ENCODE data around the gene SPSB3. TPM values are rescaled to one million over a fixed set of nuclear protein-coding genes. Genes with fewer than 3 reads are reported as not detected.

SPSB3 gene
- total and polyA plus RNA-seq, 2 donors (not counting 1 experiment from before 2014, with no cell fraction given): 9.6 to 32.7 TPM

DNA sequence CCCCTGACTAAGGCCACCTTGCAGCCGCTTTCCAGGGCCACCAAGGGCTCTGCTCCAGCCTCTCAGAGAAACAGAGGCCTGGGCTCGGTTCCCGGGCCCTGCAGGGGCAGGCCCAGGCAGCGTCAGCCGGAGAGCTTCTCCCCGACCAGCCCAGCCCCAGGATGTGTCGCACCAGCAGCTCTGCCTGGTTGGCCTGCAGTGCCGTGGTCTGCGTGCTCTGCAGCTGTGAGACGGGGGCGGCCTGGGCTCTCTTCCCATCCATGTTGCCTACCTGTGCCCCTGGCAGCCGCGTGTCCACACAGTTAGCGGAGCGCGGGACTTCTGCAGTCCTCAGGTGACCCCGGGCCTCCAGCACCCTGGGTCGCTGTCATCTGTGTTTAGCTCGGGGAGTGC is 6.3 kb upstream of the SPSB3 start:
- no peaks in the 10 kb centered on the region for H3K9me3 ChIP-seq (ENCODE audit: control insufficient read depth, insufficient read depth, low read depth, low read length)
- no peak overlapping the region for H3K4me3 ChIP-seq (replicated peaks in 1 of 4; ENCODE audit: control extremely low read depth in 1 of 4, insufficient read depth in 1 of 4, low read depth in 3 of 4, low read length in 4 of 4)
- H3K36me3 ChIP-seq (ENCODE audit: control insufficient read depth, insufficient read depth, low read length): peaks cover 20% of the 10 kb centered on the region
- peaks cover 26% of the 10 kb centered on the region for H3K79me2 ChIP-seq (ENCODE audit: control insufficient read depth, insufficient read depth, low read length)
- H2AFZ ChIP-seq (ENCODE audit: low read length): no peak overlapping the region
- DNase-seq (ENCODE audit: low read depth in 2 of 2): no peak
- TF ChIP-seq CTCF (conservative IDR thresholded peaks at IDR 0.05 in 1 of 2, IDR thresholded peaks at IDR 0.05 in 1 of 2; ENCODE audit: low read depth in 1 of 2, low read length in 2 of 2) (no peak), EZH2 (IDR thresholded peaks at IDR 0.05; ENCODE audit: low read length, missing control alignments) (no peak)
- no peaks in the 10 kb centered on the region for H3K27me3 ChIP-seq (ENCODE audit: control insufficient read depth, insufficient read depth, low read length)
- H3K9ac ChIP-seq (ENCODE audit: insufficient read depth, low read length): no peak overlapping the region
- H3K4me2 ChIP-seq (ENCODE audit: extremely low read depth, insufficient read depth, low read length): no peak overlapping the region
- no peak overlapping the region for H3K27ac ChIP-seq (ENCODE audit: insufficient read depth, low read length)
- H4K20me1 ChIP-seq (ENCODE audit: control insufficient read depth, extremely low read depth, insufficient read depth, low read length): no peaks in the 10 kb centered on the region
- H3K4me1 ChIP-seq (ENCODE audit: control insufficient read depth, extremely low read depth, insufficient read depth, low read length): peaks cover 2% of the 10 kb centered on the region

GRCh38 chr16:1788095-1788707 is 5.8 kb upstream of the SPSB3 start:
- no peaks in the 10 kb centered on the region for H3K27me3 ChIP-seq (ENCODE audit: control insufficient read depth, insufficient read depth, low read length)
- TF ChIP-seq EZH2 (IDR thresholded peaks at IDR 0.05; ENCODE audit: low read length, missing control alignments): no peak
- no peak for TF ChIP-seq CTCF (conservative IDR thresholded peaks at IDR 0.05 in 1 of 2, IDR thresholded peaks at IDR 0.05 in 1 of 2; ENCODE audit: low read depth in 1 of 2, low read length in 2 of 2)
- H3K4me3 ChIP-seq (replicated peaks in 1 of 4; ENCODE audit: control extremely low read depth in 1 of 4, insufficient read depth in 1 of 4, low read depth in 3 of 4, low read length in 4 of 4): no peak overlapping the region
- no peak overlapping the region for H3K4me2 ChIP-seq (ENCODE audit: extremely low read depth, insufficient read depth, low read length)
- H3K36me3 ChIP-seq (ENCODE audit: control insufficient read depth, insufficient read depth, low read length): peaks cover 20% of the 10 kb centered on the region
- H4K20me1 ChIP-seq (ENCODE audit: control insufficient read depth, extremely low read depth, insufficient read depth, low read length): no peaks in the 10 kb centered on the region
- no peak overlapping the region for H3K9ac ChIP-seq (ENCODE audit: insufficient read depth, low read length)
- no peak overlapping the region for H3K27ac ChIP-seq (ENCODE audit: insufficient read depth, low read length)
- peaks cover 2% of the 10 kb centered on the region for H3K4me1 ChIP-seq (ENCODE audit: control insufficient read depth, extremely low read depth, insufficient read depth, low read length)
- no peak for DNase-seq (ENCODE audit: low read depth in 2 of 2)
- no peak overlapping the region for H2AFZ ChIP-seq (ENCODE audit: low read length)
- no peaks in the 10 kb centered on the region for H3K9me3 ChIP-seq (ENCODE audit: control insufficient read depth, insufficient read depth, low read depth, low read length)
- peaks cover 29% of the 10 kb centered on the region for H3K79me2 ChIP-seq (ENCODE audit: control insufficient read depth, insufficient read depth, low read length)

DNA sequence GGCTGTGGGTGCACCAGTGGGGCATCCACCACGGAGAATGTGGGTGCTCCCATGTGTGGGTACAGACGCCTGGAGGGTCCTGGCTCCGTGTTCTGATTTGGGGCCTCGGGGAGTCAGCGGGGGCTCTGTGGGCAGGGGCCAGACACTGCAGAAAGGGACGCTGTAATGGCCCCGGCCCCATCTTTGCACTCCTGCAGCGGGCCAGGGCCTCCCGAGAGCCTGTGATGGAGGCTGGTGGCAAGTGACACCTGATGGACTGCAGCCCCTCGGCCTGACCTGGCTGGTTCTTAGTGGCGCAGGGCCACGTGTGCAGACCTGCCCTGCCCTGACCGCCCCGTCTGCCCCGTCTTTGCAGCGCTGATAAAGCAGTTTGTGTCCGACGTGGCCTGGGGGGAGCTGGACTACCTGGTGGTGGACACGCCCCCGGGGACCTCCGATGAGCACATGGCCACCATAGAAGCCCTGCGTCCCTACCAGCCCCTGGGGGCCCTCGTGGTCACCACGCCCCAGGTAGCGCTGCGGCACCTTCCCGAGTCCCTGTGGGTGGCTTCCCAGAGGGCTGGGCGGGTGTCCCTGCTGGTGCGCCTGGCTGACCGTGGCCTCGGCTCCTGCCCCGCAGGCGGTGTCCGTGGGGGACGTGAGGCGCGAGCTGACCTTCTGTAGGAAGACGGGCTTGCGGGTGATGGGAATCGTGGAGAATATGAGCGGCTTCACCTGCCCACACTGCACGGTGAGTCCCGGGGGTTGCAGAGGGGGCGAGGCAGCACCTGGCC is 5.1 kb upstream of the SPSB3 start:
- Histone ChIP-seq H4K20me1 (ENCODE audit: control insufficient read depth, extremely low read depth, insufficient read depth, low read length) (no peaks in the 10 kb centered on the region), H3K4me3 (replicated peaks in 1 of 4; ENCODE audit: control extremely low read depth in 1 of 4, insufficient read depth in 1 of 4, low read depth in 3 of 4, low read length in 4 of 4) (no peak overlapping the region), H3K27me3 (ENCODE audit: control insufficient read depth, insufficient read depth, low read length) (no peaks in the 10 kb centered on the region), H3K9ac (ENCODE audit: insufficient read depth, low read length) (no peak overlapping the region), H3K4me1 (ENCODE audit: control insufficient read depth, extremely low read depth, insufficient read depth, low read length) (peaks cover 2% of the 10 kb centered on the region), H3K9me3 (ENCODE audit: control insufficient read depth, insufficient read depth, low read depth, low read length) (no peaks in the 10 kb centered on the region), H3K79me2 (ENCODE audit: control insufficient read depth, insufficient read depth, low read length) (peaks cover 29% of the 10 kb centered on the region), H3K27ac (ENCODE audit: insufficient read depth, low read length) (no peak overlapping the region), H3K36me3 (ENCODE audit: control insufficient read depth, insufficient read depth, low read length) (peaks cover 20% of the 10 kb centered on the region), H3K4me2 (ENCODE audit: extremely low read depth, insufficient read depth, low read length) (no peak overlapping the region), H2AFZ (ENCODE audit: low read length) (no peak overlapping the region)
- TF ChIP-seq EZH2 (IDR thresholded peaks at IDR 0.05; ENCODE audit: low read length, missing control alignments): no peak
- TF ChIP-seq CTCF (conservative IDR thresholded peaks at IDR 0.05 in 1 of 2, IDR thresholded peaks at IDR 0.05 in 1 of 2; ENCODE audit: low read depth in 1 of 2, low read length in 2 of 2): no peak
- DNase-seq (ENCODE audit: low read depth in 2 of 2): no peak

Measured in fibroblast of lung (primary cell).